ENCODE measurements around the gene RNF20.
"Not testable (repeated sequence)": the region's sequence is repeated elsewhere in the genome, so short reads cannot be mapped to it uniquely, and the experiment has no call there.

Gene RNF20

DNA sequence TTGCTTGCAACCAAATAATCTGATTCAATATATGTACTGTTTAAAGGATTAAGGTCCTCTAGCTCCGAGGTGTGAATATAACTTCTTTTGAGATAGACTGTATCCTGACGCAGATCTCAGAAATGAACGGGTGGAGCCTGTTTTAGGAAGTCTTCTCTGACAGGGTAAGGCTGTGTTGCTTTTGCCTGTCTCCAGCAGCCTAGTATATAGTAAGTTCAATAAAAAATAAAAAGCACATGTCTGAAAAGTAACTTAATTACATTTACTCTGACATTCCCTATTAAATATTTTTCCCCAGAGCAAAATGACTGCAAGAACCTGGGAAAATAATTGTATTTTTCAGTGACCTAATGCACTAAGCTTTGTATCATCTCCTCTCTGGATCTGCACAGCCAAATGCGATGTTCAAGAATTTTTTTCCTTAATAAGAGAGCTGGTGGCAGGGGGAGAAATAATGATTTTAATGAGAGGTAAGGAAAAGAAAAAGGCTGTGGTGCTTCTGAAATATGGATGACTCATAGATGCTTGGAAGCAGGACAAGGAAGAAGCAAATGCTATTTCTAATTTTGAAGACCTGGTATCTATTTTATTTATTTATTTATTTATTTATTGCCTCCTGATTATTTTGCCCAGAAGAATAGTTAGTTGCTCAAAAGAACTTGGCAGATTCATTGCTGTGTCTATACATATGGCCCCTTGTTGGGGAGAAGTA lies 53.8 kb downstream of the RNF20 start:
- Histone ChIP-seq H3K27me3 (ENCODE audit: insufficient read depth, poor library complexity, severe bottlenecking) (no peaks in the 10 kb centered on the region), H3K4me3 (replicated peaks; ENCODE audit: insufficient read depth, low read length) (no peak overlapping the region), H3K27ac (replicated peaks) (no peak overlapping the region)
- TF ChIP-seq, protein P1, sequence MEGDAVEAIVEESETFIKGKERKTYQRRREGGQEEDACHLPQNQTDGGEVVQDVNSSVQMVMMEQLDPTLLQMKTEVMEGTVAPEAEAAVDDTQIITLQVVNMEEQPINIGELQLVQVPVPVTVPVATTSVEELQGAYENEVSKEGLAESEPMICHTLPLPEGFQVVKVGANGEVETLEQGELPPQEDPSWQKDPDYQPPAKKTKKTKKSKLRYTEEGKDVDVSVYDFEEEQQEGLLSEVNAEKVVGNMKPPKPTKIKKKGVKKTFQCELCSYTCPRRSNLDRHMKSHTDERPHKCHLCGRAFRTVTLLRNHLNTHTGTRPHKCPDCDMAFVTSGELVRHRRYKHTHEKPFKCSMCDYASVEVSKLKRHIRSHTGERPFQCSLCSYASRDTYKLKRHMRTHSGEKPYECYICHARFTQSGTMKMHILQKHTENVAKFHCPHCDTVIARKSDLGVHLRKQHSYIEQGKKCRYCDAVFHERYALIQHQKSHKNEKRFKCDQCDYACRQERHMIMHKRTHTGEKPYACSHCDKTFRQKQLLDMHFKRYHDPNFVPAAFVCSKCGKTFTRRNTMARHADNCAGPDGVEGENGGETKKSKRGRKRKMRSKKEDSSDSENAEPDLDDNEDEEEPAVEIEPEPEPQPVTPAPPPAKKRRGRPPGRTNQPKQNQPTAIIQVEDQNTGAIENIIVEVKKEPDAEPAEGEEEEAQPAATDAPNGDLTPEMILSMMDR (IDR thresholded peaks at IDR 0.05; ENCODE audit: insufficient read depth, low read length) = no peak
- TF ChIP-seq POLR2AphosphoS5 (IDR thresholded peaks at IDR 0.05; ENCODE audit: low read depth) (no peak), SPI1 (IDR thresholded peaks at IDR 0.05; ENCODE audit: borderline replicate concordance, low read depth) (no peak), GABPA (IDR thresholded peaks at IDR 0.05; ENCODE audit: low read depth) (no peak)
- TF ChIP-seq, protein P2, sequence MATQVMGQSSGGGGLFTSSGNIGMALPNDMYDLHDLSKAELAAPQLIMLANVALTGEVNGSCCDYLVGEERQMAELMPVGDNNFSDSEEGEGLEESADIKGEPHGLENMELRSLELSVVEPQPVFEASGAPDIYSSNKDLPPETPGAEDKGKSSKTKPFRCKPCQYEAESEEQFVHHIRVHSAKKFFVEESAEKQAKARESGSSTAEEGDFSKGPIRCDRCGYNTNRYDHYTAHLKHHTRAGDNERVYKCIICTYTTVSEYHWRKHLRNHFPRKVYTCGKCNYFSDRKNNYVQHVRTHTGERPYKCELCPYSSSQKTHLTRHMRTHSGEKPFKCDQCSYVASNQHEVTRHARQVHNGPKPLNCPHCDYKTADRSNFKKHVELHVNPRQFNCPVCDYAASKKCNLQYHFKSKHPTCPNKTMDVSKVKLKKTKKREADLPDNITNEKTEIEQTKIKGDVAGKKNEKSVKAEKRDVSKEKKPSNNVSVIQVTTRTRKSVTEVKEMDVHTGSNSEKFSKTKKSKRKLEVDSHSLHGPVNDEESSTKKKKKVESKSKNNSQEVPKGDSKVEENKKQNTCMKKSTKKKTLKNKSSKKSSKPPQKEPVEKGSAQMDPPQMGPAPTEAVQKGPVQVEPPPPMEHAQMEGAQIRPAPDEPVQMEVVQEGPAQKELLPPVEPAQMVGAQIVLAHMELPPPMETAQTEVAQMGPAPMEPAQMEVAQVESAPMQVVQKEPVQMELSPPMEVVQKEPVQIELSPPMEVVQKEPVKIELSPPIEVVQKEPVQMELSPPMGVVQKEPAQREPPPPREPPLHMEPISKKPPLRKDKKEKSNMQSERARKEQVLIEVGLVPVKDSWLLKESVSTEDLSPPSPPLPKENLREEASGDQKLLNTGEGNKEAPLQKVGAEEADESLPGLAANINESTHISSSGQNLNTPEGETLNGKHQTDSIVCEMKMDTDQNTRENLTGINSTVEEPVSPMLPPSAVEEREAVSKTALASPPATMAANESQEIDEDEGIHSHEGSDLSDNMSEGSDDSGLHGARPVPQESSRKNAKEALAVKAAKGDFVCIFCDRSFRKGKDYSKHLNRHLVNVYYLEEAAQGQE (IDR thresholded peaks at IDR 0.05; ENCODE audit: insufficient replicate concordance, low read depth) = no peak
- no peak for DNase-seq (ENCODE audit: low read depth in 1 of 2, low spot score in 1 of 2)

DNA sequence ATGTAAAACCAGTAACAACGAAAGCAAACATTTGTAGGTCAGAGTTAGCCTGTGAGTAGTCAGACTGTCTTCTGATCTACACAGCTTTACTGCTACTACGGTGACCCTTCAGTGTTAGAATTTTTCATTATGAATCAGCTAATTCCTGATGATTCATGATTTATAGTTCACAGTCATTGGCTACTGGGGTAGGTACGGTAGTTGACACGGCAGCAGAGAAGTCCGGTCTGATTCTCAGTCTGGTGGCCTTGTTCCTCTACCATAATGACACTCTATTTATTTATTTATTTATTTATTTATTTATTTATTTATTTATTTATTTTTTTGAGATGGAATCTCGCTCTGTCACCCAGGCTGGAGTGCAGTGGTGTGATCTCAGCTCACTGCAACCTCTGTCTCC lies 56.4 kb downstream of the RNF20 start:
- H3K27ac ChIP-seq (replicated peaks); H3K4me3 ChIP-seq (replicated peaks; ENCODE audit: insufficient read depth, low read length); DNase-seq (ENCODE audit: low read depth in 1 of 2, low spot score in 1 of 2); H3K27me3 ChIP-seq (ENCODE audit: insufficient read depth, poor library complexity, severe bottlenecking): not testable (repeated sequence)

DNA sequence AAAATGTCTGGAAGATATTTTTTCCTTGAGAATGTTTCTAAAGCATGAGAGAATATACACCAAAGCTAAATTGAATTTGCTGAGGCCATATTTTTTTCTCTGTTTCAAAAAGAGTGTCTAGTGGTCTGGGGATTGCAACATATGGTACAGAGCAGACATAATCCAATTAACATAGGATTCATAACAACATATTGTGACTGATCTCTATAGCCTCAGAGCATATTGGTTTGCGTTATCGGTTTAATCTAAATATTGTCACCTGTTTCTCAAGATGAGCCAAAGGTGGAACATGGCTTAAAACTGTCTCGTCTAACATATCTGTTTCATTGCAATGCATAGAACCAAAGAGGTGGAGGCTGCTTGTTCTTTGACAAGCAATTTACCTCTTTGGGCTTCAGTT lies 57.2 kb downstream of the RNF20 start:
- TF ChIP-seq, protein P2 (IDR thresholded peaks at IDR 0.05; ENCODE audit: insufficient replicate concordance, low read depth) = no peak
- TF ChIP-seq, protein P1 (IDR thresholded peaks at IDR 0.05; ENCODE audit: insufficient read depth, low read length) = no peak
- H3K27me3 ChIP-seq (ENCODE audit: insufficient read depth, poor library complexity, severe bottlenecking) = no peaks in the 10 kb centered on the region
- DNase-seq (ENCODE audit: low read depth in 1 of 2, low spot score in 1 of 2) = no peak
- H3K27ac ChIP-seq (replicated peaks) = no peak overlapping the region
- H3K4me3 ChIP-seq (replicated peaks; ENCODE audit: insufficient read depth, low read length) = no peak overlapping the region

DNA sequence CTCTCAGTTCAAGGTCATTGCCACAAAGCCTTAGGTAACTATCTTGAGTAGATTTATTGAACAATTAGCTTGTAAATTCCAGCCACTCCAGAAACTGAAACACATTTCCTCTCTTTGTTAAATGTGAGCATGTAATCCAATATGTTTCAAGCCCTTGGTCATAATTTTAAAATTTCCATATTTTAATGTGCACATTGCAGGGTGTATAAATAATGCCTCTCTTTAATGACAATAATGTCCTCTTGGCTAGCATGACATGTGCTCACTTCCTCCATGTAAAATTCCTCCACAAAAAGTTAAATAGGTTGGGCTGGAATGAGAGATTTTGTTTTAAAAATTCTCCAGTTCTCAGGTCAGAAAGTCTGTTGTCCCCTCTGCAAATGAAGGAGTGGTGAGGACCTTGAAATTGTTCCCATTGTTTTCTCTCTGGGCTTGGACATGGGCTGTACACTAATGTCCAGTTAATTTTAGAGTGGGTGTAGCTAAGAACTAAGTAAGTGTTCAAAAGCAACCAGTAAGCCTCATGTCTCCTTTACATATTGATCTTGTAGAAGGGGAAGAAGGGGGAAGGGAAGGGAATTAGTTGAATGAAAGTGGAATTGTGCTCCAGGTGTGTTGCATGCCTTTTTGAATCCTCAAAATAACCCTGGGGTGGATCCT lies 58.3 kb downstream of the RNF20 start:
- TF ChIP-seq POLR2AphosphoS5 (IDR thresholded peaks at IDR 0.05; ENCODE audit: low read depth) (no peak), GABPA (IDR thresholded peaks at IDR 0.05; ENCODE audit: low read depth) (no peak), SPI1 (IDR thresholded peaks at IDR 0.05; ENCODE audit: borderline replicate concordance, low read depth) (no peak)
- TF ChIP-seq, protein P2 (IDR thresholded peaks at IDR 0.05; ENCODE audit: insufficient replicate concordance, low read depth) = no peak
- TF ChIP-seq, protein P1 (IDR thresholded peaks at IDR 0.05; ENCODE audit: insufficient read depth, low read length) = no peak
- DNase-seq (ENCODE audit: low read depth in 1 of 2, low spot score in 1 of 2) = no peak
- H3K27me3 ChIP-seq (ENCODE audit: insufficient read depth, poor library complexity, severe bottlenecking) = no peaks in the 10 kb centered on the region

More for the DNA sequence above, 58.3 kb downstream of the RNF20 start:
- Histone ChIP-seq H3K4me3 (replicated peaks; ENCODE audit: insufficient read depth, low read length) (no peak overlapping the region), H3K27ac (replicated peaks) (no peak overlapping the region)
